Stimulated activated CD8-positive, alpha-beta memory T cell treated with anti-CD3 and anti-CD28 coated beads, Interleukin-2, amount 100 ng/mL, for 48 hours (primary cell): ENCODE results near the gene SPEF1.

Source experiments
- DNase-seq, 2 donors: peaks; one replicate each; pipeline ENCODE4 v3.0.0-alpha.2; 2020; ENCODE audit warnings: low read depth in 2 of 2

The SPEF1 gene

DNA sequence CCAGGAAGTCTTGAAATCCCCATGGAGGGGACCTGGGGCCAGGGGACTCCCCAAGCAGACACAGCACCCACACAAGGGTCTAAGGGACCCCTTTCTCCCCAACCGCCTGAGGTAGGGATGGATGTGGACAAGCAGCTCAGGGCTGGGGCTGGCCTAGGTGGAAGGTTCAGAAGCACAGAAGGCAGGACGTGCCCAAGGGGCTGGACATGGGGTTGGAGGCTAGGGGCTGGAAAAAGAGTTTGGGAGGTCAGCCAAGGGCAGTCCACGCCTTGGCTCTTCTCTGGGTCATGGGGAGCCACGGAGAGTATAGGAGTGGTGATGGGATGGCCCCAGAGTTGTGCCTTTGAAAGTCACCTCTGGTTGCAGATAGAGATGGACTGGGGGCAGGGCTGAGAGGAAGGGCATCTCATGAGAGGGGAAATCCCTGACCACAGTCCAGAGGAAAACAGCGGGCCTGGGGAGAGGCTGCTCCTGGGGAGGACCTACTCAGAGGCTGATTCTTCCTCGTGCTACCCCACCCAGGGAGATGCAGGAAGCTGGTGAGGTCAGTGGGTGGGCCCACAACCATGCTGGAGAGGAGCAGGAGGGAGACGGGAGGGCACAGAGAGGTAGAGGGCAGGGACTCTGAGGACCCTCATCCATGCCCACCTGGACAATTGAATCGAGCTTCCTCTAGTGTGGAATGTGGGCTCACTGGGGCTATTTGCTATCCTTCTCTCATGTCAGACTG, 51.3 kb downstream of the SPEF1 start:
- DNase-seq, result no peak

DNA sequence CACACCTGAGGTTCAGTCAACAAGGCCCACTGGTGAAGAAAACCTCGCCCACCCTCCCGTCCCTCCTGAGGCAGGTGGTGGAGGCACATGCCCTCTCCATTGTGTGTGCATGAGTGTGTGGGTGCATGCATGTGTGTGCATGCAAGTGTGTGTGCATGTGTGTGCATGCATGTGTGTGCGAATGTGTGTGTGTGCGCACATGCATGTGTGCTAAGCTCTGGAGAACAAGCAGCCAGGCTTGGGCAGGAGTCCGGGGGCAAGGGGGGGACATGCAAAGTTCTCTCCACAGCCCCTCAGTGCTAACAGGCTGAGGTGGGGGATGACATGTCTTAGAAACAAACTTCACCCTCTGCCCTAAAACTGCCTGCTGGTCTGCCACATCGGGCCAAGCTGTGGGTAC, 51.9 kb downstream of the SPEF1 start:
- DNase-seq, result no peak

DNA sequence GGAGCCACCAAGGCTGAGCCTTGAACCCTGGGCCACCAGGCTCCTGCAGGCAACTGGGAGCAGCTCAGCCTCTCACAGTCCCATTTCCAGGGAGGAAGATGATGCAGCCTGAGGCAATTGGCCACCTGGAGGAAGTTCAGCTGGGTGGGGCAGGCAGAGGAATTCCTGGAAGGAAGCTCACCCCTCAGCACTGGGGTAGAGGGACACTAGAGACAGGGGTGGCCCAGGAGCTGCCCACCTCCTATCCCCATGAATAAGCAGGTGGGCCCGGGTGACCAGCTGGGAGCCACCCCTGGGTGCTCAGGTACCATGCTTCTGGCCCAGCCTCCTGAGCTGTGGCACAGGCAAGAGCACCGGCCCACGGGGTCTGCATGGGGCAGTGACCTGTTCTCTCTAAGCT, 52.4 kb downstream of the SPEF1 start:
- no peak for DNase-seq

GRCh38 chr20:3728354-3728753, 52.9 kb downstream of the SPEF1 start:
- no peak for DNase-seq
